ENCODE results near the gene DAPK1.

DNA sequence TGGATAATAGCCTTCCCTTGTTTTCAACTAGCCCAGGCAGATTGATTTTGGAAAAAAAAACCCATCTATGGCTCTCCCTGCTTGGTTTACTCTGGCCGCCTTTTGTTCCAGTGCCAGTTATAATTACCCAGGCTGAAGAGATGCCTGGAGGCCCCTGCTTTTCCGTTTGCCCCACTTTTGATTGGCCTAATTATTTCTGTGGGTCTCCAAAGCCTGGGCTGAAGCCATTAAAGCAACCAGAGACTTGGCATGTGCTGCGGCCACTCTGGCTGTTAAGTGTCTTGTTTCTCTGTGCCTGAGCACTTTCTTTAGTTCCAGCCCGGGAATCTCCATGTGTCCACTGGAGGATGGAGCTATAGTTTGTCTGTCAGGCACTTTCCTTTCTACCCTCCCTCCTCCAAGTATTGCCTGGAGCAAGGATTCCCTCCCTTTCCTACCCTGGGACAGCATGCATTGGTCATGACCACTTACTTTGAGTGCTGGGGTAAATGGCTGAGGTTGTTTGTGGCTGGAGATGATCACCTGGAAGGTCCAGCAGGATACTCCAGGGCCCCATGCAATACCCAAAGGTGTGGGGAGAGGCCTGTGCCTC, 123.2 kb downstream of the DAPK1 start:
- TF ChIP-seq, protein P1, sequence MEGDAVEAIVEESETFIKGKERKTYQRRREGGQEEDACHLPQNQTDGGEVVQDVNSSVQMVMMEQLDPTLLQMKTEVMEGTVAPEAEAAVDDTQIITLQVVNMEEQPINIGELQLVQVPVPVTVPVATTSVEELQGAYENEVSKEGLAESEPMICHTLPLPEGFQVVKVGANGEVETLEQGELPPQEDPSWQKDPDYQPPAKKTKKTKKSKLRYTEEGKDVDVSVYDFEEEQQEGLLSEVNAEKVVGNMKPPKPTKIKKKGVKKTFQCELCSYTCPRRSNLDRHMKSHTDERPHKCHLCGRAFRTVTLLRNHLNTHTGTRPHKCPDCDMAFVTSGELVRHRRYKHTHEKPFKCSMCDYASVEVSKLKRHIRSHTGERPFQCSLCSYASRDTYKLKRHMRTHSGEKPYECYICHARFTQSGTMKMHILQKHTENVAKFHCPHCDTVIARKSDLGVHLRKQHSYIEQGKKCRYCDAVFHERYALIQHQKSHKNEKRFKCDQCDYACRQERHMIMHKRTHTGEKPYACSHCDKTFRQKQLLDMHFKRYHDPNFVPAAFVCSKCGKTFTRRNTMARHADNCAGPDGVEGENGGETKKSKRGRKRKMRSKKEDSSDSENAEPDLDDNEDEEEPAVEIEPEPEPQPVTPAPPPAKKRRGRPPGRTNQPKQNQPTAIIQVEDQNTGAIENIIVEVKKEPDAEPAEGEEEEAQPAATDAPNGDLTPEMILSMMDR (IDR thresholded peaks at IDR 0.05): no peak
- no peak for TF ChIP-seq POLR2A (IDR thresholded peaks at IDR 0.05)

Measured in testis (tissue), 2 donors.